K562 (cell line): ENCODE results near the gene PARD3B. TPM values are rescaled to one million over a fixed set of nuclear protein-coding genes. Genes with fewer than 3 reads are reported as not detected.

ENCODE experiments used
- ATAC-seq: fragments of 200-7000 bp; cut with Tn5 transposase; 3 replicates; pipeline ENCODE4 v1.9.1; 2020; ENCODE audit warnings: moderate library complexity
- BruUV-seq: library from RNA; stranded (reverse); fragments of 400-500 nt; replicated peaks from 2 replicates; lab custom pipeline; 2021; lab: Mats Ljungman, UMichigan
- CTCF ChIA-PET: fragments of 300-600 bp; formaldehyde crosslinking; extraction: SDS; loops from one replicate; lab custom pipeline; 2021; ENCODE audit warnings: low intra/inter-chr PET ratio; lab: Yijun Ruan, JAX
- POLR2A ChIA-PET: fragments of 300-600, 350-650 bp; sonication (Branson Sonifier 250); formaldehyde crosslinking; extraction: SDS; loops from one replicate; lab custom pipeline; 2021; ENCODE audit warnings: antibody characterized with exemption, inconsistent platforms; lab: Yijun Ruan, JAX
- DNase-seq, 4 experiments: peaks; one replicate each; pipeline versions ENCODE4 v3.0.0 to v3.0.0-alpha.2; 2011 to 2018; ENCODE audit warnings: low spot score in 3 of 4, mixed read lengths in 3 of 4; ENCODE audit errors: extremely low read depth in 1 of 4
- FAIRE-seq: peaks from 2 replicates; lab custom pipeline; 2011; peaks lifted over from hg19 to GRCh38; lab: Jason Lieb, UNC
- H2AFZ ChIP-seq: 2 replicates; pipeline ENCODE4 v1.6.0; 2011; ENCODE audit warnings: low read depth, low read length, control low read depth, inconsistent platforms
- H3K27ac ChIP-seq: fragments of 200-600 bp; 3 replicates; pipeline ENCODE4 v1.8.0; 2011; ENCODE audit warnings: low read depth, mild to moderate bottlenecking, control low read depth, inconsistent platforms, low read length, moderate library complexity, mixed read lengths; ENCODE audit errors: extremely low read depth
- H3K27me3 ChIP-seq, 2 experiments: fragments of 300-600 bp in 1 of 2; 2 replicates in 1 of 2; 3 replicates in 1 of 2; pipeline versions ENCODE4 v1.6.0 to v1.8.0; 2011; ENCODE audit warnings: inconsistent platforms in 2 of 2, low read length in 2 of 2, mild to moderate bottlenecking in 1 of 2, mixed read lengths in 1 of 2, moderate library complexity in 1 of 2; ENCODE audit not compliant: control insufficient read depth in 2 of 2, insufficient read depth in 2 of 2
- H3K36me3 ChIP-seq: fragments of 300-600 bp; 3 replicates; pipeline ENCODE4 v1.8.0; 2011; ENCODE audit warnings: mild to moderate bottlenecking, low read length, inconsistent platforms; ENCODE audit not compliant: control insufficient read depth, insufficient read depth
- H3K4me1 ChIP-seq, 2 experiments: fragments of 200-600 bp in 1 of 2; replicated peaks in 1 of 2; 2 replicates in 1 of 2; 3 replicates in 1 of 2; pipeline versions ENCODE4 v1.5.1 to v1.8.0; 2011; ENCODE audit warnings: inconsistent platforms in 2 of 2, low read length in 2 of 2, mild to moderate bottlenecking in 1 of 2, mixed read lengths in 1 of 2, moderate library complexity in 1 of 2; ENCODE audit not compliant: control insufficient read depth in 2 of 2, insufficient read depth in 2 of 2
- H3K4me2 ChIP-seq: 2 replicates; pipeline ENCODE4 v1.6.1; 2011; ENCODE audit warnings: low read length, control low read depth, inconsistent platforms, mixed read lengths; ENCODE audit not compliant: insufficient read depth
- H3K4me3 ChIP-seq: fragments of 200-600 bp; sonication (generic), shearing (Covaris generic); 2 replicates; pipeline ENCODE4 v1.5.1; 2016; ENCODE audit warnings: control low read depth, inconsistent platforms
- H3K79me2 ChIP-seq: fragments of 200-600 bp; 3 replicates; pipeline ENCODE4 v1.8.0; 2011; ENCODE audit warnings: low read length, inconsistent platforms; ENCODE audit not compliant: control insufficient read depth, insufficient read depth
- H3K9ac ChIP-seq, 2 experiments: 2 replicates each; pipeline versions ENCODE4 v1.6.0 to v1.6.1; 2011; ENCODE audit warnings: low read depth in 2 of 2, low read length in 2 of 2, control low read depth in 1 of 2, inconsistent platforms in 1 of 2, mild to moderate bottlenecking in 1 of 2, mixed read lengths in 1 of 2; ENCODE audit not compliant: insufficient read depth in 1 of 2
- H3K9me1 ChIP-seq: one replicate; pipeline ENCODE4 v1.6.0; 2011; ENCODE audit warnings: inconsistent platforms, mild to moderate bottlenecking, low read length, moderate library complexity; ENCODE audit not compliant: control insufficient read depth, insufficient read depth
- H3K9me3 ChIP-seq: replicated peaks from 2 replicates; pipeline ENCODE4 v1.5.1; 2011; ENCODE audit warnings: low read depth, low read length, inconsistent platforms; ENCODE audit not compliant: control insufficient read depth, insufficient read depth
- H4K20me1 ChIP-seq: replicated peaks from 2 replicates; pipeline ENCODE4 v1.6.1; 2011; ENCODE audit warnings: low read length, inconsistent platforms, mixed read lengths; ENCODE audit not compliant: control insufficient read depth, insufficient read depth
- RAD21 ChIP-seq, 2 experiments: fragments of 250-450 bp in 1 of 2; fragments of 450-650 bp in 1 of 2; sonication (Bioruptor Pico) in 1 of 2; formaldehyde crosslinking in 1 of 2; IDR thresholded peaks in 1 of 2; conservative IDR thresholded peaks in 1 of 2; 2 replicates each; pipeline versions ENCODE4 v1.4.0 to v1.8.0; 2020 to 2022; ENCODE audit warnings: mild to moderate bottlenecking in 2 of 2, moderate library complexity in 1 of 2
- ZNF75A ChIP-seq: fragments of 450-650 bp; formaldehyde crosslinking; IDR thresholded peaks from 2 replicates; pipeline ENCODE4 v1.4.0; 2020; ENCODE audit warnings: mild to moderate bottlenecking
- WGBS: fragments of 100-300 bp; shearing (Covaris generic); methylation state at CpG from one replicate; pipeline ENCODE4 v1.1.6; 2016; ENCODE audit warnings: low coverage, mixed read lengths; ENCODE audit not compliant: insufficient coverage; ENCODE audit errors: missing lambda C conversion rate; 5-methylcytosine and 5-hydroxymethylcytosine counted together
- in situ Hi-C: fragments of 300-500 bp; cut with MboI; formaldehyde crosslinking; loops from 4 replicates; pipeline ENCODE4 v1.15.0; 2018; ENCODE audit warnings: inconsistent platforms, mixed read lengths
- intact Hi-C: fragments of 100-400 bp; cut with micrococcal nuclease; formaldehyde crosslinking; loops from 2 replicates; pipeline ENCODE4 v1.14.2; 2022
- polyA plus RNA-seq, 8 experiments: library from polyadenylated mRNA; depleted of rRNA in 4 of 8; stranded (reverse) in 5 of 8; unstranded in 3 of 8; fragments of >200 nt; fragmentation: Nextera tagmentation in 2 of 8; fragmentation: Illumina TruSeq in 1 of 8; extraction: Ambion mirVana in 2 of 8; extraction: Trizol in 1 of 8; gene quantifications; 2 replicates each; pipeline versions ENCODE4 v1.2.1 to v1.2.3, GENCODE V29; 2011 to 2014; ENCODE audit warnings: inconsistent platforms in 1 of 8, missing spikeins in 1 of 8
- total RNA-seq, 7 experiments: library from RNA; depleted of rRNA in 6 of 7; stranded (reverse); fragments of >200 nt in 6 of 7; fragmentation: Illumina TruSeq in 2 of 7; extraction: Trizol in 2 of 7; gene quantifications; 2 replicates each; pipeline versions ENCODE4 v1.2.1 to v1.2.3, GENCODE V29; 2011 to 2021; ENCODE audit warnings: low replicate concordance in 1 of 7
- TF ChIP-seq, protein P1 (sequence below): sonication (generic); formaldehyde crosslinking; IDR thresholded peaks from 2 replicates; pipeline ENCODE4 v1.8.0; 2023; ENCODE audit warnings: mild to moderate bottlenecking, missing genetic modification reagents
- TF ChIP-seq, protein P2 (sequence below), 2 experiments: fragments of 450-650 bp in 1 of 2; IDR thresholded peaks; 2 replicates each; pipeline ENCODE4 v1.6.1; 2011 to 2017; ENCODE audit warnings: low read depth in 2 of 2, antibody characterized with exemption in 1 of 2, borderline replicate concordance in 1 of 2, low read length in 1 of 2, mild to moderate bottlenecking in 1 of 2, mixed read lengths in 1 of 2; ENCODE audit not compliant: control insufficient read depth in 1 of 2
- TF ChIP-seq, protein P3 (sequence below): fragments of 250-450 bp; sonication (Bioruptor Pico); IDR thresholded peaks from 2 replicates; pipeline ENCODE4 v1.4.0; 2020; ENCODE audit warnings: mild to moderate bottlenecking, moderate library complexity
- TF ChIP-seq, protein P4 (sequence below): fragments of 250-450 bp; sonication (Bioruptor Pico); IDR thresholded peaks from 2 replicates; pipeline ENCODE4 v1.9.0; 2021; ENCODE audit warnings: mild to moderate bottlenecking, inconsistent platforms

Gene PARD3B
- total and polyA plus RNA-seq, 9 of the 15 experiments (the other 6 are each of a cell fraction or from before 2014, with no cell fraction given) = 0.15 to 3.0 (median 1.1) TPM

DNA sequence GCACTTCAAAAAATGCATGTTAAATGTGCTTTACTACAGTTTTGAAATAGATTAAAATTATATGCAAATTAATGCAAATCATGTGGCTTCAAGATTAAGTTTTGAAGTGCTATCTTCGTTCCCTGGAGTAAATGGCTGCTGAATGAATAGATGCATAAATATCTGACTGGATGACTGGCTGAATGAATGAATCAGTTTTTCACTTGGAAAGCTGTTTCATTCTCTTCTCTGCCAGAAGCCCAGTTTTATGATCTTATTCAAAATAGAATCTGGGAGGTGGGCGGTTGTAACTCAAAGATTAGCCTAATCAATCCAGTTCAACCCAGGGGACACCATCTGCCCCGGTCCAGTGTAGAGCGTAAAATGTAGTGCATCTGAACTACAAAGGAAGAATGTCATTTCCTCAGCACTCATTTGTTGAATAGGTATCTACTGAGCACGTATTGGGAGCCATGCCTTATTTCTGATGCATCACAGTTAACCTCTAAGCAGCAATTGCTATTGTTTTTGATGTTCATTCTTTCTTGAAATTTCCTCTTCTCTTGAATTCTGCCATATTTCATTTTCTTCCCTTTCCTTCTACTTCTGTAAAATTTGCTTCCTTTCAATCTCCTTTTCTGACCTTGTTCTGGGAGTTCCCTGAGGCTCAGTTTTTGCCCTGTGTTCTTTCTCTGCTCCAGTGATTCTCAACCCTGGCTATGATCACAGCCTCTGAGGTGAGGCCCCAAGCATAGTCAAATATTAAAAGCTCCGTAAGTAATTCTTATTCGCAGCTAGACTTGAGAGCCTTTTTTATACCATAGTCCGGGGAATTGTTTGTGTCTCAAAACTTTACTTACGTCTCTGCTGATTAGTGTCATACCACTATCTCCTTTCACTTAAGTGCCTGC, 282.7 kb downstream of the PARD3B start:
- ChIA-PET POLR2A (no interaction called here), CTCF (no interaction called here)
- no peaks in the 10 kb centered on the region for H3K36me3 ChIP-seq
- H2AFZ ChIP-seq = no peak overlapping the region
- in situ Hi-C loops (no loop called here), intact Hi-C loops (no loop called here)
- ATAC-seq = no peak
- H3K9me1 ChIP-seq = no peaks in the 10 kb centered on the region
- no peaks in the 10 kb centered on the region for H3K27me3 ChIP-seq
- H3K27ac ChIP-seq = no peak overlapping the region
- H3K4me3 ChIP-seq = no peak overlapping the region
- WGBS = 36% methylated on average over 7 of the region's 9 CpGs
- no peak for DNase-seq
- no peaks in the 10 kb centered on the region for H3K79me2 ChIP-seq
- no peak overlapping the region for H3K9ac ChIP-seq
- FAIRE-seq = no peak
- no peak overlapping the region for H3K4me2 ChIP-seq
- no peaks in the 10 kb centered on the region for H4K20me1 ChIP-seq
- no TSS peak for BruUV-seq
- H3K9me3 ChIP-seq = no peaks in the 10 kb centered on the region
- no peaks in the 10 kb centered on the region for H3K4me1 ChIP-seq
- TF ChIP-seq, protein P1, sequence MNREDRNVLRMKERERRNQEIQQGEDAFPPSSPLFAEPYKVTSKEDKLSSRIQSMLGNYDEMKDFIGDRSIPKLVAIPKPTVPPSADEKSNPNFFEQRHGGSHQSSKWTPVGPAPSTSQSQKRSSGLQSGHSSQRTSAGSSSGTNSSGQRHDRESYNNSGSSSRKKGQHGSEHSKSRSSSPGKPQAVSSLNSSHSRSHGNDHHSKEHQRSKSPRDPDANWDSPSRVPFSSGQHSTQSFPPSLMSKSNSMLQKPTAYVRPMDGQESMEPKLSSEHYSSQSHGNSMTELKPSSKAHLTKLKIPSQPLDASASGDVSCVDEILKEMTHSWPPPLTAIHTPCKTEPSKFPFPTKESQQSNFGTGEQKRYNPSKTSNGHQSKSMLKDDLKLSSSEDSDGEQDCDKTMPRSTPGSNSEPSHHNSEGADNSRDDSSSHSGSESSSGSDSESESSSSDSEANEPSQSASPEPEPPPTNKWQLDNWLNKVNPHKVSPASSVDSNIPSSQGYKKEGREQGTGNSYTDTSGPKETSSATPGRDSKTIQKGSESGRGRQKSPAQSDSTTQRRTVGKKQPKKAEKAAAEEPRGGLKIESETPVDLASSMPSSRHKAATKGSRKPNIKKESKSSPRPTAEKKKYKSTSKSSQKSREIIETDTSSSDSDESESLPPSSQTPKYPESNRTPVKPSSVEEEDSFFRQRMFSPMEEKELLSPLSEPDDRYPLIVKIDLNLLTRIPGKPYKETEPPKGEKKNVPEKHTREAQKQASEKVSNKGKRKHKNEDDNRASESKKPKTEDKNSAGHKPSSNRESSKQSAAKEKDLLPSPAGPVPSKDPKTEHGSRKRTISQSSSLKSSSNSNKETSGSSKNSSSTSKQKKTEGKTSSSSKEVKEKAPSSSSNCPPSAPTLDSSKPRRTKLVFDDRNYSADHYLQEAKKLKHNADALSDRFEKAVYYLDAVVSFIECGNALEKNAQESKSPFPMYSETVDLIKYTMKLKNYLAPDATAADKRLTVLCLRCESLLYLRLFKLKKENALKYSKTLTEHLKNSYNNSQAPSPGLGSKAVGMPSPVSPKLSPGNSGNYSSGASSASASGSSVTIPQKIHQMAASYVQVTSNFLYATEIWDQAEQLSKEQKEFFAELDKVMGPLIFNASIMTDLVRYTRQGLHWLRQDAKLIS = no peak
- TF ChIP-seq RAD21 (CRISPR knock-in tag; conservative IDR thresholded peaks at IDR 0.05 in 1 of 2, IDR thresholded peaks at IDR 0.05 in 1 of 2) = no peak
- TF ChIP-seq, protein P2, sequence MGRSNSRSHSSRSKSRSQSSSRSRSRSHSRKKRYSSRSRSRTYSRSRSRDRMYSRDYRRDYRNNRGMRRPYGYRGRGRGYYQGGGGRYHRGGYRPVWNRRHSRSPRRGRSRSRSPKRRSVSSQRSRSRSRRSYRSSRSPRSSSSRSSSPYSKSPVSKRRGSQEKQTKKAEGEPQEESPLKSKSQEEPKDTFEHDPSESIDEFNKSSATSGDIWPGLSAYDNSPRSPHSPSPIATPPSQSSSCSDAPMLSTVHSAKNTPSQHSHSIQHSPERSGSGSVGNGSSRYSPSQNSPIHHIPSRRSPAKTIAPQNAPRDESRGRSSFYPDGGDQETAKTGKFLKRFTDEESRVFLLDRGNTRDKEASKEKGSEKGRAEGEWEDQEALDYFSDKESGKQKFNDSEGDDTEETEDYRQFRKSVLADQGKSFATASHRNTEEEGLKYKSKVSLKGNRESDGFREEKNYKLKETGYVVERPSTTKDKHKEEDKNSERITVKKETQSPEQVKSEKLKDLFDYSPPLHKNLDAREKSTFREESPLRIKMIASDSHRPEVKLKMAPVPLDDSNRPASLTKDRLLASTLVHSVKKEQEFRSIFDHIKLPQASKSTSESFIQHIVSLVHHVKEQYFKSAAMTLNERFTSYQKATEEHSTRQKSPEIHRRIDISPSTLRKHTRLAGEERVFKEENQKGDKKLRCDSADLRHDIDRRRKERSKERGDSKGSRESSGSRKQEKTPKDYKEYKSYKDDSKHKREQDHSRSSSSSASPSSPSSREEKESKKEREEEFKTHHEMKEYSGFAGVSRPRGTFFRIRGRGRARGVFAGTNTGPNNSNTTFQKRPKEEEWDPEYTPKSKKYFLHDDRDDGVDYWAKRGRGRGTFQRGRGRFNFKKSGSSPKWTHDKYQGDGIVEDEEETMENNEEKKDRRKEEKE (IDR thresholded peaks at IDR 0.05; ENCODE audit: borderline replicate concordance in 1 of 2, control insufficient read depth in 1 of 2, low read depth in 2 of 2, low read length in 1 of 2) = no peak
- TF ChIP-seq, protein P3, sequence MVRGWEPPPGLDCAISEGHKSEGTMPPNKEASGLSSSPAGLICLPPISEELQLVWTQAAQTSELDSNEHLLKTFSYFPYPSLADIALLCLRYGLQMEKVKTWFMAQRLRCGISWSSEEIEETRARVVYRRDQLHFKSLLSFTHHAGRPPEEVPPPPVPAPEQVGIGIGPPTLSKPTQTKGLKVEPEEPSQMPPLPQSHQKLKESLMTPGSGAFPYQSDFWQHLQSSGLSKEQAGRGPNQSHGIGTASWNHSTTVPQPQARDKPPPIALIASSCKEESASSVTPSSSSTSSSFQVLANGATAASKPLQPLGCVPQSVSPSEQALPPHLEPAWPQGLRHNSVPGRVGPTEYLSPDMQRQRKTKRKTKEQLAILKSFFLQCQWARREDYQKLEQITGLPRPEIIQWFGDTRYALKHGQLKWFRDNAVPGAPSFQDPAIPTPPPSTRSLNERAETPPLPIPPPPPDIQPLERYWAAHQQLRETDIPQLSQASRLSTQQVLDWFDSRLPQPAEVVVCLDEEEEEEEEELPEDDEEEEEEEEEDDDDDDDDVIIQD (CRISPR knock-in tag) = no peak
- no peak for TF ChIP-seq ZNF75A (CRISPR knock-in tag)
- TF ChIP-seq, protein P4, sequence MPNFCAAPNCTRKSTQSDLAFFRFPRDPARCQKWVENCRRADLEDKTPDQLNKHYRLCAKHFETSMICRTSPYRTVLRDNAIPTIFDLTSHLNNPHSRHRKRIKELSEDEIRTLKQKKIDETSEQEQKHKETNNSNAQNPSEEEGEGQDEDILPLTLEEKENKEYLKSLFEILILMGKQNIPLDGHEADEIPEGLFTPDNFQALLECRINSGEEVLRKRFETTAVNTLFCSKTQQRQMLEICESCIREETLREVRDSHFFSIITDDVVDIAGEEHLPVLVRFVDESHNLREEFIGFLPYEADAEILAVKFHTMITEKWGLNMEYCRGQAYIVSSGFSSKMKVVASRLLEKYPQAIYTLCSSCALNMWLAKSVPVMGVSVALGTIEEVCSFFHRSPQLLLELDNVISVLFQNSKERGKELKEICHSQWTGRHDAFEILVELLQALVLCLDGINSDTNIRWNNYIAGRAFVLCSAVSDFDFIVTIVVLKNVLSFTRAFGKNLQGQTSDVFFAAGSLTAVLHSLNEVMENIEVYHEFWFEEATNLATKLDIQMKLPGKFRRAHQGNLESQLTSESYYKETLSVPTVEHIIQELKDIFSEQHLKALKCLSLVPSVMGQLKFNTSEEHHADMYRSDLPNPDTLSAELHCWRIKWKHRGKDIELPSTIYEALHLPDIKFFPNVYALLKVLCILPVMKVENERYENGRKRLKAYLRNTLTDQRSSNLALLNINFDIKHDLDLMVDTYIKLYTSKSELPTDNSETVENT (CRISPR knock-in tag) = no peak
